GM13976 (cell line): Measurements from ENCODE around the gene VAC14.

Experiments
- DNase-seq: peaks from one replicate; pipeline ENCODE4 v3.0.0; 2012; ENCODE audit warnings: low spot score
- in situ Hi-C: fragments of 300-500 bp; cut with MboI; formaldehyde crosslinking; loops from one replicate; pipeline ENCODE4 v1.12.0; 2022; ENCODE audit warnings: low sequenced_read_pairs, mixed read lengths, inconsistent platforms; ENCODE audit not compliant: unreplicated experiment
- TF ChIP-seq, protein P1 (sequence below): IDR thresholded peaks from 2 replicates; pipeline ENCODE4 v1.5.1; 2012; ENCODE audit warnings: borderline replicate concordance, mild to moderate bottlenecking; ENCODE audit not compliant: insufficient read depth; ENCODE audit errors: extremely low read depth, missing control alignments, control extremely low read depth

The VAC14 gene

GRCh38 chr16:70682239-70683145 is 118.5 kb downstream of the VAC14 start:
- in situ Hi-C loops = no loop called here
- no peak for DNase-seq
- TF ChIP-seq, protein P1, sequence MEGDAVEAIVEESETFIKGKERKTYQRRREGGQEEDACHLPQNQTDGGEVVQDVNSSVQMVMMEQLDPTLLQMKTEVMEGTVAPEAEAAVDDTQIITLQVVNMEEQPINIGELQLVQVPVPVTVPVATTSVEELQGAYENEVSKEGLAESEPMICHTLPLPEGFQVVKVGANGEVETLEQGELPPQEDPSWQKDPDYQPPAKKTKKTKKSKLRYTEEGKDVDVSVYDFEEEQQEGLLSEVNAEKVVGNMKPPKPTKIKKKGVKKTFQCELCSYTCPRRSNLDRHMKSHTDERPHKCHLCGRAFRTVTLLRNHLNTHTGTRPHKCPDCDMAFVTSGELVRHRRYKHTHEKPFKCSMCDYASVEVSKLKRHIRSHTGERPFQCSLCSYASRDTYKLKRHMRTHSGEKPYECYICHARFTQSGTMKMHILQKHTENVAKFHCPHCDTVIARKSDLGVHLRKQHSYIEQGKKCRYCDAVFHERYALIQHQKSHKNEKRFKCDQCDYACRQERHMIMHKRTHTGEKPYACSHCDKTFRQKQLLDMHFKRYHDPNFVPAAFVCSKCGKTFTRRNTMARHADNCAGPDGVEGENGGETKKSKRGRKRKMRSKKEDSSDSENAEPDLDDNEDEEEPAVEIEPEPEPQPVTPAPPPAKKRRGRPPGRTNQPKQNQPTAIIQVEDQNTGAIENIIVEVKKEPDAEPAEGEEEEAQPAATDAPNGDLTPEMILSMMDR = no peak

GRCh38 chr16:70681382-70682238 is 119.3 kb downstream of the VAC14 start:
- DNase-seq = no peak
- TF ChIP-seq, protein P1 = no peak
- in situ Hi-C loops = no loop called here

DNA sequence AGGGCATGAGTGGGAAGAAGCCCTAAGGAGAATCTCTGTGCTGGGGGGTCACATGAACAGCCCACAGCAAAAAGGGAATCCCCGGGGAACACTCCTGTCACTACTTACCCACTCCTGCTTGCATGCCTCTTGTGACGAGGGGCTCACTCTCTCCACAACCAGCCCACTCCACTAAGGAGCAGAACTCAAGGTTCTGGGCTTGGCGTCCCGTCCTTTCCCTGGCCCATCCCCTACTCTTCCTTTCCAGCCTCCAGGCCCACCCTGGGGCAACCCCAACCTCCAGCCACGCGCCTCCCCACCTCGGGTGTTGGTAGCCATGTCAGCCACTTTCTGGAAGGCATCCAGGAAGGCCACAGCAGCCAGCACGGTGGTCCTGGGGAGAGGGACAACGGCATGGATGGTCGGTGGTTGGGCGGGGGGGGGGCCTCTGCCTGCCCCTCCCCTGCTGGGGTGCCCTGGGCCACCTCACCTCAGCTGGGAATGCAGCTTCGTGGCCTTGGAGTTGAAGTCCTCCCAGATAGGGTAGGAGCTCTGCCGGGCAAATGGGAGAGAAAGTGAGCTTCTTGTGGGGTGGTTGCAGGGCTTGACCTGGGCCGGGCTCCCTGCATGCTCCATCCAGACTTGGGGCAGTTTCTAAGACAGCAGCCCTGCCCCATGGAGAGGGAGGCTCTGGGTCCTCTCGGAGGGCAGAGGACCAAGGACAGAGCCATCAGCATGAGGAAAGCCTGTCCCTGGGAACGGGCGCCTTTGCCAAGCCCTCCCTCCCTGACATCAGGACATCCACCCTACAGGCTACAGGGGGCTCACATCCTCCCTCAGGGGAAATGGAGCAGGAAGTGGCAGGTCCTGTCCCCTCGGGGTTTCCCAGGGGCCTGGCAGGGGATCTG is 120.2 kb downstream of the VAC14 start:
- TF ChIP-seq, protein P1 = no peak
- no peak for DNase-seq
- in situ Hi-C loops = no loop called here

DNA sequence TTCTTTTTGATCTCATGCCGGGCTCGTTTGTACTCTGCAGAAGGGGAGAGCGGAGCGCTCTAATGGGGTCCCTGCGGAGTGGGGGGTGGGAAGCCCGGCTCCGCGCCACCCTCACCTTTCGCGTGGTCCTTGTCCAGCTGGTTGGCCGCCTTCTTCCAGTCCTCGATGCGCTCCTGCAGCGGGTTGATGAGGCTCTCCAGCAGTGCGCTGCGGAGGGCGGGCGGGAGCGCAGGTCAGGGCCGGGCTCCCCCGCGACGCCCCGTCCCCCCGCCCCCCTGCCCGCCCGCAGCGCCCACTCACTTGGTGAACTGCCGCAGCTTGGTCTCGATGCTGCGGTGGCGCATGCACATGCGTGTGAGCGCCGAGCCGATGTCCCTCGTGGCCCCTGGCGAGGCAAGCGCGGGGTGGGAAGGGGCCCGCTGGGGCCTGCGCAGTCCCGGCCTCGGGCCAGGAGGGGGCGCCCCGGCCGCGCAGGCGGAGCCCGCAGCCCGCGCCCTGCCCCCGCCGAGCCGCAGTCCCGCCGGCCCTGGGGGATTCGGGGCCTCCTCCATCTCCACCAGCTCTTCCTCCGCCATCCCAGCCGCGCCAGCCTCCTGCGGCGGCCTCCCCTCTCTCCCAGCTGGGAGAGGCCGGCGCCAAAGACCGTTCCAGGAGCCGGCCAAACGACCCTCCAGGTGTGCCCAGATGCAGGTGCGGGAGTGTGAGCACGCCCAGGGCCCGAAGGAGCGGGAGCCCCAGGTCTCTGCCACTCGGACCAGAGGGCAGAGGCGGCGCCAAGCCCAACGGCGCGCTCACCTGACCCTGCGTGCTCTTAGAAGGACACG is 121.1 kb downstream of the VAC14 start:
- in situ Hi-C loops = no loop called here
- TF ChIP-seq, protein P1 = no peak
- peak; percentile 77 for DNase-seq

DNA sequence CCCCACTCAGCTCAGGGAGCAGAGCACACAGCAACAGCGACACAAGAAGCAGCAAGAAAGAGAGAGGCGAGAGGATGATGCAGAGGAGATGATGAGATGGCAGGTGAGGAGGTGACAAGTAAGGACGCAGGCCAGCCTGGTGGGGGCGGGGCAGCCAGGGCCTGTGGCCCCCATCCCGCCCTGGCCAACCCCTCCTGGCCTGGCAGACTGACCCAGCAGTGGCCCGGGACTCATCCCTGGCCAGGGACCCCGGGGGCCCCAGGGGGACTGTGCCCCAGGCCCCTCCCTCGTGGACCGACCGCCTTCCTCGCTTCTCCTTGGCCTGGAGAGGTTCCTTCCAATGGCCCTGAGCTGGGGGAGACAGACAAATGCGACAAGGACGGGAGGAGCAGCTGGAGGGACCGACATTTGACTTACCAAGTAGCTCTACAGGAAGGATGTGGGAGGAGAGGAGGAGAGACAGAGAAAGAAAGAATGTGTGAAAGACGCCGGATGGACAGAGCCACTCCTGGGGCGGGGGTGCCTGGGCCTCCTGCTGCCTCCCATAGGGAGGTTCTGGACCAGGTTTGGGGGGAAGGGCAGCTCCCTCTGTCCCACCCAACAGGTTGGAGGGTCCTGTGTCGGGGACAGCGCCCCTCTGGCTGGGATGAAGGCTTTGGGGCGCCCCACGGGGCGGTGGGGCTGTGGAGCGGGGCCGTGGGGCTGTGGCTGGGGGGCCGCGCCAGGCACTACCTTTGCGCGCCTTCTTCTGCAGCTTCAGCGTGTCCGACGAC is 121.9 kb downstream of the VAC14 start:
- no peak for DNase-seq
- TF ChIP-seq, protein P1 = no peak
- in situ Hi-C loops = no loop called here
